HL-60 (cell line): Measurements from ENCODE around the gene LRRN2.

ENCODE experiments used
- DNase-seq, 2 experiments: peaks; one replicate each; pipeline ENCODE4 v3.0.0-alpha.2; 2010 to 2020; ENCODE audit warnings: low read depth in 1 of 2, low spot score in 1 of 2
- H3K27ac ChIP-seq: fragments of 250-450 bp; sonication (Bioruptor Pico); replicated peaks from 2 replicates; pipeline ENCODE4 v1.5.1; 2020; ENCODE audit warnings: mild to moderate bottlenecking, moderate library complexity
- H3K27me3 ChIP-seq: fragments of 250-450 bp; sonication (Bioruptor Pico); 2 replicates; pipeline ENCODE4 v1.5.1; 2021; ENCODE audit warnings: mild to moderate bottlenecking, moderate library complexity; ENCODE audit not compliant: insufficient read depth, poor library complexity, severe bottlenecking
- H3K4me3 ChIP-seq: replicated peaks from 2 replicates; pipeline ENCODE4 v1.5.1; 2011; ENCODE audit warnings: mild to moderate bottlenecking, control low read depth, low read length; ENCODE audit not compliant: insufficient read depth
- GABPA ChIP-seq: IDR thresholded peaks from 2 replicates; pipeline ENCODE4 v1.6.1; 2012; ENCODE audit warnings: low read depth
- POLR2AphosphoS5 ChIP-seq: IDR thresholded peaks from 2 replicates; pipeline ENCODE4 v1.6.1; 2012; ENCODE audit warnings: low read depth
- SPI1 ChIP-seq: IDR thresholded peaks from 2 replicates; pipeline ENCODE4 v1.6.1; 2012; ENCODE audit warnings: low read depth, mild to moderate bottlenecking, borderline replicate concordance
- TF ChIP-seq, protein P1 (sequence below): IDR thresholded peaks from one replicate; pipeline ENCODE4 v1.5.1; 2011; ENCODE audit warnings: low read length, control low read depth, inconsistent platforms; ENCODE audit not compliant: insufficient read depth
- TF ChIP-seq, protein P2 (sequence below): IDR thresholded peaks from 2 replicates; pipeline ENCODE4 v1.6.1; 2012; ENCODE audit warnings: low read depth; ENCODE audit not compliant: insufficient replicate concordance

Gene LRRN2

DNA sequence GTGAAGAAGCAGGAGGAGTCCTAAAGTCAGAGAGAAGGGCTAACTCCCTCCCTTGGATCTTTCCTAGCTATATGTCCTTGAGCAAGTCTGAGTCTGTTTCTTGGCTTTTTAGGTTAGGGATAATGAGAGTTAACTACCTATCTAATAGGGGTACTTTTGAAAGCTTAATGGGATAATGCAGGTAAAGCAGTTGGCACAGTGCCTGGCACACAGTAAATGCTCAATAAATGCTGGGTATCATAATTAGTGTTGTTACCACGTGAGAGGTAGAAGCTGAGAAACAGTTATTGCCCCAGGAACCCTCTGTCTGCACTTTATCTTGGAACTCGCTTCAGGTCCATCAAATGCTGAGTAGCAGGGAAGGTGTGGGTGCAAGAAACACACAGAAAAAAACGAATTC is 5.5 kb downstream of the LRRN2 start:
- TF ChIP-seq POLR2AphosphoS5 (no peak), SPI1 (no peak), GABPA (no peak)
- TF ChIP-seq, protein P1, sequence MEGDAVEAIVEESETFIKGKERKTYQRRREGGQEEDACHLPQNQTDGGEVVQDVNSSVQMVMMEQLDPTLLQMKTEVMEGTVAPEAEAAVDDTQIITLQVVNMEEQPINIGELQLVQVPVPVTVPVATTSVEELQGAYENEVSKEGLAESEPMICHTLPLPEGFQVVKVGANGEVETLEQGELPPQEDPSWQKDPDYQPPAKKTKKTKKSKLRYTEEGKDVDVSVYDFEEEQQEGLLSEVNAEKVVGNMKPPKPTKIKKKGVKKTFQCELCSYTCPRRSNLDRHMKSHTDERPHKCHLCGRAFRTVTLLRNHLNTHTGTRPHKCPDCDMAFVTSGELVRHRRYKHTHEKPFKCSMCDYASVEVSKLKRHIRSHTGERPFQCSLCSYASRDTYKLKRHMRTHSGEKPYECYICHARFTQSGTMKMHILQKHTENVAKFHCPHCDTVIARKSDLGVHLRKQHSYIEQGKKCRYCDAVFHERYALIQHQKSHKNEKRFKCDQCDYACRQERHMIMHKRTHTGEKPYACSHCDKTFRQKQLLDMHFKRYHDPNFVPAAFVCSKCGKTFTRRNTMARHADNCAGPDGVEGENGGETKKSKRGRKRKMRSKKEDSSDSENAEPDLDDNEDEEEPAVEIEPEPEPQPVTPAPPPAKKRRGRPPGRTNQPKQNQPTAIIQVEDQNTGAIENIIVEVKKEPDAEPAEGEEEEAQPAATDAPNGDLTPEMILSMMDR, result no peak
- TF ChIP-seq, protein P2, sequence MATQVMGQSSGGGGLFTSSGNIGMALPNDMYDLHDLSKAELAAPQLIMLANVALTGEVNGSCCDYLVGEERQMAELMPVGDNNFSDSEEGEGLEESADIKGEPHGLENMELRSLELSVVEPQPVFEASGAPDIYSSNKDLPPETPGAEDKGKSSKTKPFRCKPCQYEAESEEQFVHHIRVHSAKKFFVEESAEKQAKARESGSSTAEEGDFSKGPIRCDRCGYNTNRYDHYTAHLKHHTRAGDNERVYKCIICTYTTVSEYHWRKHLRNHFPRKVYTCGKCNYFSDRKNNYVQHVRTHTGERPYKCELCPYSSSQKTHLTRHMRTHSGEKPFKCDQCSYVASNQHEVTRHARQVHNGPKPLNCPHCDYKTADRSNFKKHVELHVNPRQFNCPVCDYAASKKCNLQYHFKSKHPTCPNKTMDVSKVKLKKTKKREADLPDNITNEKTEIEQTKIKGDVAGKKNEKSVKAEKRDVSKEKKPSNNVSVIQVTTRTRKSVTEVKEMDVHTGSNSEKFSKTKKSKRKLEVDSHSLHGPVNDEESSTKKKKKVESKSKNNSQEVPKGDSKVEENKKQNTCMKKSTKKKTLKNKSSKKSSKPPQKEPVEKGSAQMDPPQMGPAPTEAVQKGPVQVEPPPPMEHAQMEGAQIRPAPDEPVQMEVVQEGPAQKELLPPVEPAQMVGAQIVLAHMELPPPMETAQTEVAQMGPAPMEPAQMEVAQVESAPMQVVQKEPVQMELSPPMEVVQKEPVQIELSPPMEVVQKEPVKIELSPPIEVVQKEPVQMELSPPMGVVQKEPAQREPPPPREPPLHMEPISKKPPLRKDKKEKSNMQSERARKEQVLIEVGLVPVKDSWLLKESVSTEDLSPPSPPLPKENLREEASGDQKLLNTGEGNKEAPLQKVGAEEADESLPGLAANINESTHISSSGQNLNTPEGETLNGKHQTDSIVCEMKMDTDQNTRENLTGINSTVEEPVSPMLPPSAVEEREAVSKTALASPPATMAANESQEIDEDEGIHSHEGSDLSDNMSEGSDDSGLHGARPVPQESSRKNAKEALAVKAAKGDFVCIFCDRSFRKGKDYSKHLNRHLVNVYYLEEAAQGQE, result no peak
- Histone ChIP-seq H3K4me3 (no peak overlapping the region), H3K27me3 (peaks cover 22% of the 10 kb centered on the region), H3K27ac (no peak overlapping the region)
- DNase-seq, result no peak

DNA sequence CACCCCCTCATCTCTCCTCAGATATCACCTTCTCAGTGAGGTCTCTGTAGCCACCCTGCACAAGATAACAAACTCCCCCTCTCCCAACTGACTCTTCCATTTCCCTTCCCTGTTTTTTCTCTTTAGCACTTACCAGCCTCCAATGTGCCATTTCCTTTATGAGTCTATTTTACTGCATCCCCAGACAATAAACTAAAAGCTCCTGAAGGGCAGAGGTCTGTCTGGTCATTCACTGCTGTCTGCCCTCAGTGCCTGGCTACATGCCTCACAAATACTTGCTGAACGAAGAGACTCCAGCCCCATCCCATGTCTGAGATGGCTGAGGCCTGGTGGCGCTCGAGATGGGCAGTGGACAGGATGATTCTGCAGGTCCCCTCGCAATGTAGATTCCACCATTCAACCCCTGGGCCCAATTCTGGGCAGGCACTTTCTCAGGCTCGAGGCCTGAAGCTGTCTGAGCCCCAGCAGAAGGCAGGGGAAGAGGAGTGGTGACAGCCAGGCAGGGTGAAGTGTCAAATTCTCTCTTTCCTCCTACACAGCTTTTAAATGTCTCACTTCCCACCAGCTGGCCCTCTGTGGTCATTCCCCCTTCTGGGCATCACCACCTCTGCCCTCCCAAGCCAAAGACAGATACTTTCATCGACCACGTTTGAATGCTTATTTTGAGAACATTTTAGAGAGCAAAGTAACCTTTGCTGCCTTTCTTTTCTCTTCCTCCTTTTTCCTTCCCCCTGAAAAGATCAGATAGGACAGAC is 6.6 kb downstream of the LRRN2 start:
- Histone ChIP-seq H3K4me3 (no peak overlapping the region), H3K27me3 (peaks cover 11% of the 10 kb centered on the region), H3K27ac (no peak overlapping the region)
- TF ChIP-seq POLR2AphosphoS5 (no peak), SPI1 (no peak), GABPA (no peak)
- TF ChIP-seq, protein P2, result no peak
- TF ChIP-seq, protein P1, result no peak
- no peak for DNase-seq

DNA sequence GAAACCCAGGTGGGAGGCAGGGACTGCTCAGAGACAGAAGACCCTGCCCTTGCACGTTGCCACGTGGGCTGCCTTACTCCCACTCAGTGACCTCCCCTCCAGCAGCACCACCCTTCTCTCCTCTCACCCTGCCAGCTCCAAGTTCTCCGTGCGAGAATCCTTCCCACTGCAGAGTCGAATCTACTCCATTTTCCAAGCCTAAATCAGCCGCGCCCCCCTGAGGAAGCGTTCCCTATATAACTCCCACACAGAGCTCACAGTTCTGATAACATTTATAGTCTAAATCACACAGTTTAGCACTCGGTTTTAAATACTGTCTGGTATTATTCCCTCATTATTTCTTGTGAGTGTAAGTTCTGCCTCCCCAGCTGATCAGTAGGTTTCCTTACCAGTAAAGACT is 7.7 kb downstream of the LRRN2 start:
- Histone ChIP-seq H3K27ac (no peak overlapping the region), H3K27me3 (peaks cover 3% of the 10 kb centered on the region), H3K4me3 (no peak overlapping the region)
- no peak for TF ChIP-seq POLR2AphosphoS5
- TF ChIP-seq SPI1, result no peak
- TF ChIP-seq, protein P1, result no peak
- no peak for TF ChIP-seq GABPA
- TF ChIP-seq, protein P2, result no peak
- DNase-seq, result no peak
